ENCODE measurements around the gene PTPRN2.

GRCh38 chr7:157684909-157685429 is 902.7 kb downstream of the PTPRN2 start:
- no peak for TF ChIP-seq CTCF (IDR thresholded peaks at IDR 0.05)
- TF ChIP-seq POLR2AphosphoS5 (IDR thresholded peaks at IDR 0.05; ENCODE audit: low read depth, low read length), result no peak
- no peak for TF ChIP-seq REST (IDR thresholded peaks at IDR 0.05; ENCODE audit: insufficient read depth in 1 of 2, low read depth in 2 of 2, low read length in 1 of 2)
- TF ChIP-seq SIN3A (IDR thresholded peaks at IDR 0.05; ENCODE audit: borderline replicate concordance, insufficient read depth, low read depth, low read length), result no peak
- no peak for TF ChIP-seq TCF7L2 (IDR thresholded peaks at IDR 0.05; ENCODE audit: low read depth, low read length)
